GM21515 (cell line): ENCODE results near the gene ZDHHC11B.
"Not testable (repeated sequence)": the region's sequence is repeated elsewhere in the genome, so short reads cannot be mapped to it uniquely, and the experiment has no call there.

ENCODE experiments used
- ATAC-seq: cut with Tn5 transposase; IDR thresholded peaks from one replicate; pipeline ENCODE4 v1.9.1; 2021; ENCODE audit not compliant: unreplicated experiment

Gene ZDHHC11B

DNA sequence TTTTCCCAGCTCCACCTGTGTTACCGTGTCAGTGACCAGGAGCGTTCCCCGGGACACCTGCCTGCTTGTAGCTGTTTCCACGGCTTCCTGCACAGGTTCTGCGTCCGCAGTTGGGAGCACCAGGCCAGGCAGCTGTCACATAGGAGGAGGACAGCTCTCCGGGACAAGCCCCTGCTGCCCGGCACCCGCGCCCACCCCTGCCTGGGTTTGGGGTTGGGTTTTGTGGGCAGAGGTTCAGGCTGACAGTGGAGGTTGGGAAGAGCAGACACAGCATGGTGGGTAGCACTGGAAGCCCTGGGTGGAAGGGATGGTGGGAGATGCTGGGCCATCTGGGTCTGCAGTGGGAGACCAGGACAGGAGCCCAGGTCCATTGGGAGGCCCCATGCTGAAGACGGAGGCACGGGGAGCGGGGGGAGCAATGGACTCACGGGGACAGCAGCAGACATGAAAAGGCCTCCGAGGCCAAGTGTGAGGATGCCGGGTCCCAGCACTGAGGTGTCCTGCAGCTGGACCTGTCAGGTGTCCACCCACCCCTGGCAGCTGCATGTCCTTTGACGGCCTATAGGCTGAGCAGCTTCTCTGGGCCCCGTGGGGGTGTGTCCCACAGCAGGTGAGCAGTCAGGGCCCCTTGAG is 2.8 kb upstream of the ZDHHC11B start:
- ATAC-seq, result not testable (repeated sequence)

DNA sequence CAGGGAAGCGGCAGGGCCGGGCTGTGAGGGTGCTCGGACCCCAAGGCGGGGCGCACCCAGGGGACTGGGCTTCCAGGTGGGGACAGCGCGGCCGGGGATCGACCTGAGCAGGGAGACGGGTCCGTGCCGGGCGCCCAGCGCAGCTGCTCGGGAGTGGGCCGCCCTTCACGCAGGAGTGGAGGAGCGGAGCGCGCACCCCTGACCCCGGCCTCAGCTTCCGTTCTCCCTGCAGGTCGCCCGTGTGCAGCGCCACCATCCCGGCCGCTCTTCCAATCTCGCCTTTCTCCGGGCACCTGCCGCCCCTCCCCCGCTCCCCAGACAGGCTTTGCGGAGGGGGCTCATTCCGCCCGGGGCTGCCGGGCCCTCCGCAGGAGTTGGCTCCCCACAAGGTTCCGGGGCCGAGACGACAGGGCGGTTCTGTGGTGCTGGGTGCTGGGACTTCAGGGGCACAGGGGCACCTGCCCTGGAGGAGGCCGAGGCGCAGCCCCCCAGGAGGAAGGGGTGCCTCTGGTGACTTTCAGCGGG is 714 bp upstream of the ZDHHC11B start:
- peak; percentile 23 for ATAC-seq

DNA sequence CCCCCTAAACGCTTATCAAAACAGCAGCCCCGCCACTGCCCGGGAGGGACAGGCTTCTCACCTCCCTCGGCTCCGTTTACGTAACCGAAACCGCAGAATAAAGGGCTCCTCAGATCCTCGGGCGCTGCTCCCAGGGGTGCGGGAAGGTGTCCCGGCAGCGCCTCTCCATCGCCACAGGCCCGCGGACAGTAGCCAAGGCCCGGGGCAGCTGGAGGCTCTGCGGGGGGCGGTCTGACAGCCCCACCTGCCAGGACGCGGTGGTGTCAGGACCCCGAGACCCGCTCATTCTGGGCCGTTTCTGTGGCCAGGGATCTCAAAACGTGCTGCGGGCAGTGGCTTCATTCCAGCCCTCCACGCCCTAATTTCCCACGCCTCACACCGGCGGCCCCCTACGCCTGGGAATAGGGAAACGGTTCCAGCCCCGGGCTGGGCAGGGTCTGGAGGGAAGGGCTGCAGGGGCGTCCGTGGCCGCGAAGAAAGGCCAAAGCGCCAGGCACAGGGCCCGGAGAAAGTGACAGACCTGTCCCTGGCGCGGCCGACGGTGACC is 575 bp downstream of the ZDHHC11B start:
- ATAC-seq, result not testable (repeated sequence)

DNA sequence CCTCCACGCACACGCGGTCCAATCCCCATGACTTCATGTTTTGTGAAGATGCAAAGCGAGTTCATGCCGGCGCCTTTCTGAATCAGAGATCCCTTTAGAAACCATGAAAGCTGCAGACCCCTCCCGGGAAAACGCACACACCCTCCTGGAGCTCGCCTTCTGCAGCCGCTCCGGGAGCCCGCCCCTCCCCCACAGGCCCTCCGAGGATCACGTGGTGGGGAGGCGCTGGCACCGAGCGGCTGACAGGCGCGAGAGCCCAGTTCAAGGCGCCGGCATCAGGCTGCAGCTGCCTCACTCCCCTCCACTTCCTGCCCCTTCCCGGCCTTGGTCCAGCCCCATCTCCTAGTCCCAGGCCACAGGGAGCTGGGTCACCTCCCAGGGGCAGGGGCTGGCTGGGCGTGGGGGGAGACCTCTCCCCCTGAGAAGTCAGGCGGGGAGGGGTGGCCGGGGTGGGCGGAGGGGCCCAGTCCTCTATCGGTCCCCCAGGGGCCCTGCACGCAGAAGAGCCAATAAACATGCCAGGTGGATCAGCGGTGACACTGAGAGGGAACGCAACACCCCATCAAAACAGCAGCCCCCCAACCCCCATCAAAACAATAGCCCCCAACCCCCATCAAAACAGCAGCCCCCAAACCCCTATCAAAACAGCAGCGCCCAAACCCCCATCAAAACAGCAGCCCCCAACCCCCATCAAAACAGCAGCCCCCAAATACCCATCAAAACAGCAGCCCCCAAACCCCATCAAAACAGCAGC is 1.3 kb downstream of the ZDHHC11B start:
- ATAC-seq, result not testable (repeated sequence)

DNA sequence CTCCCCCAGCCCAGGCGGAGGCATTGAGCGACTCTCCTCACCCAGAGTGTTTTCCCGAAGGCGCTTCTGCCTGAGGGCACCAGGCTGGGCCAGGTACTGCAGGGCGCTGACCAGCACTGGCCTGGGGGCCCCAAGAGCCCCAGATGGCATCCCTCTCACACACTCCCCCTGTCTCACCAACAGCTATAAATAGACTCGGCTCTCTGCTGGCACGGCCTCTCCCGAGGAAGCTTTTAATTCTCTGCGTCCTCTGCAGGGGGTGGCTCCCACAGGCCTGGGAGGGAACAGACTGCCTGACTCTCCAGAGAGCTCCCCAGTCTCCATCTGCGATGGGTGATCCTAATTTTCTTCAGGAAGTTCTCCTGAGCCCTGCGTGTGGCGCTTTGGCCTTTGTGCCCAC is 2.2 kb downstream of the ZDHHC11B start:
- ATAC-seq, result not testable (repeated sequence)

GRCh38 chr5:780571-780970 is 4.0 kb downstream of the ZDHHC11B start:
- not testable (repeated sequence) for ATAC-seq

- ATAC-seq, result not testable (repeated sequence)
Observed at GRCh38 chr5:778967-779366, 5.6 kb downstream of the ZDHHC11B start.

GRCh38 chr5:778421-778820 is 6.1 kb downstream of the ZDHHC11B start:
- not testable (repeated sequence) for ATAC-seq

DNA sequence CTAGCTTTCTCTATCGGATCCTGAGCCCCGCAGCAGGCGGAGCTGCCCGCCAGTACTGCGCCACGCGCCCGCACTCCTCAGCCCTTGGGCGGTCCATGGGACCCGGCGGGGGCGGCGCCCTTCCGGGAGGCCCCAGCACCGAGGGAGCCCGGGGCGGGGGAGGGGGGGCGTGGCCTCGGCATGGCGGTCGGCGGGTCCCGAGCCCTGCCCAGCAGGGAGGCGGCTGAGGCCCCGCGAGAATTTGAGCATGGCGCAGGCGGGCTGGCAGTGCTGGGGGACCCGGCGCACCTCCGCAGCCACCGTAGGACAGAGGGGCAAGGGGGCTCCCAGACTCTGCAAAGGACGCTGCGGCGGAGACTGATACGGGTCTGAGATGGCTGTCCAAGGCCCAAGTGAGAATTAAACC is 6.8 kb downstream of the ZDHHC11B start:
- no peak for ATAC-seq

GRCh38 chr5:776862-777711 is 7.4 kb downstream of the ZDHHC11B start:
- ATAC-seq, result no peak

DNA sequence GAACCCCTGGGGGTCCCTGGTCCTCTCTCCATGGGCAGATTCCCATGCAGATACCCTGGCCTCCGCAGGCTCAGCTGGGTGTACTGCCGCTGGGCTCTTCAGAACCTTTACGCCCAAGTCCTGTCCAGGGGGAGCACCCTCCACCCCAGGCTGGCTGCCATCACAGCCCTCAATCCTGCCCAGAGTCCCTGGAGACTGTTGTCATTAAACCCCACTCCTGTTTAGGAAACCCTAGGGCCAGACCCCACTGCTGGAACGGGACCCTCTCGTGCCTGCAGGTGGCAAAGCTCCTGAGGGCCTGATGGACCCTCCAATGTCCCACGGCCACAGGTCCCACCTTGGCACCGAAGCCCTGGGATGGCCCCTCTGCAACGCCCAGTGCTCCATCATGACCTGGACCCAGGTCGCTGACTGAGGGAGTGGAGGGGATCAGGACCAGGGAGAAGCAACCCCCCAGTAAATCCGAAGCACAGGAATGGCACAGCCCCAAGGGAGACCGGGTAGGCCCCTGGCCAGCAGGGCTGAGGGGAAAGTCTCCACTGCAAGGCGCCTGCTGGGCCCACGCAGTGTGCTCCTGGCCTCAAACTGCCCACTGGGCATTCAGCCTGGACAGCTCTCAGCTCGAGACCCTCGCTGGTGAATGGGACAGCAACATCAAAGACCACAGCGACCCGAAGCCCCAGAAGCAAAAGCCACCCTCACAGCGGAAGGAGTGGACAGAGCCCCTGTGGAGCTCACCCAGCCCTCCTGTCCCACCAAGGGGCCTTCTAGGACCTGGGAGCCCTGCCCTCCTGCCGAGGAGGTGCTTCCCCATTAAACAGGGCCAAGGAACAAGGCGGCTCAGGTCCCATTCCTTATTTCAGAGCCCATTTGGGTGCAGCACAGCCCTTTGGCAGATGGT is 8.3 kb downstream of the ZDHHC11B start:
- no peak for ATAC-seq

DNA sequence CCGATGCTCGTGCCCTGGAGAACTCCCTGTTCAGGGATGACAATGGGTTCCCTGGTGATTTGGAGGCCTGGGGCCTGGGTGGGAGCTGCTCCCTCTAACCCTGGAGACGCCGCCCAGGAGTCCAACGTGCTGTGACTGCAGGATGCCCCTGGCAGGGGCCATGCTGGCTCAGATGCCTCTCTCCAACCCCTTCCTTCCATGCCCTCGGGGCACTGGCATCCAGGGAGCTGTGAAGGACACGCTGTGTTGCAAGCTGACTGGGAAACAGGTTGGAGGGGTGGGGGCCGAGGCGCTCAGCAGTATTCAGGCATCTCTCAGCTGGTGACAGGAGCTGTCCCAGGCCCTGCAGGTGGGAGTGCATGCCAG is 9.0 kb downstream of the ZDHHC11B start:
- ATAC-seq, result not testable (repeated sequence)

DNA sequence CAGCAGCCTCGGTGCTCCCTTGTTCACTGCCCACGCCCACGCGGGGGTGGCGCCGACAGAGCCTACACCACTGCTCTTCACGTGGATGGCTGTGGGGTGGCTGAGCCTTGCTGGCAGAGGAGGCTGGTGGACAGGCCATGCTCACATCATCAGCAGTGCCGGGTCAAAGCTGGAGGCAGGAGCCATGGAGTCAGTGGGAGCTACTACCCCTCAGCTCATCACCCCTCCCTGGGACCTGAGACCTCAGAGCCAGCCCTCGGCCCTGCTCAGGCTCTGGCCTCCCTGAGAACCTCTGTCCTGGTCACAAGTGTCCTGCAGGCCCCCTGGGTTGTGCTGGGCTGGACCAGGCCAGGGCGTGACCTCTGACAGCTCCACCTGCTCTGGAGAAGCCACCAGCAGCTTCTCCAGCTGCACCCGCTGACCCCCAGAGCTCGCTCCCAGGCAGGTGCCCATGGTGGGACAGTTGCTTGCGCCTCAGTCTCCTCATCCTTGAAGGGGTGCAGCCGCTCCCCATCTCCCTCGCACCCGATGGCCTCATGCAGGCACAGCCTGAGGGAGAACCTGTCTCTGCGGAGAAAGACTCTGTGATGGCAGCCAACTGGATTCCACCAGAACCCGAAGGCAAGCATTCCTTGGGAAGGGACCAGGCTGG is 9.5 kb downstream of the ZDHHC11B start:
- ATAC-seq, result not testable (repeated sequence)

DNA sequence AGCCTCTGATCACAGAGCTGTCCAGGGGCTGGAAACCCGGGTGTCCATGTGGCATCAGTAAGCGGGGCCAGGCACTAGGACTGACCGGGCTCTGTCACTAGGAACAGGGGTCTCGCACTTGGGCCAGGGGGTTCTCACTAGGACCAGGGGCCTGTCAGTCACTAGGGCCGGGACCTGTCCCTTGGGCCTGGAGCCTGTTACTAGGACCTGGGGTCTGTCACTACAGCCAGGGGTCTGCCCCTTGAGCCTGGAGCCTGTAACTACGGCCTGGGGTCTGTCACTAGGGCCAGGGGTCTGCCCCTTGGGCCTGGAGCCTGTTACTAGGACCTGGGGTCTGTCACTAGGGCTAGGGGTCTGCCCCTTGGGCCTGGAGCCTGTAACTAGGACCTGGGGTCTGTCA is 10.2 kb downstream of the ZDHHC11B start:
- ATAC-seq, result not testable (repeated sequence)

GRCh38 chr5:773517-774264 is 10.8 kb downstream of the ZDHHC11B start:
- no peak for ATAC-seq

DNA sequence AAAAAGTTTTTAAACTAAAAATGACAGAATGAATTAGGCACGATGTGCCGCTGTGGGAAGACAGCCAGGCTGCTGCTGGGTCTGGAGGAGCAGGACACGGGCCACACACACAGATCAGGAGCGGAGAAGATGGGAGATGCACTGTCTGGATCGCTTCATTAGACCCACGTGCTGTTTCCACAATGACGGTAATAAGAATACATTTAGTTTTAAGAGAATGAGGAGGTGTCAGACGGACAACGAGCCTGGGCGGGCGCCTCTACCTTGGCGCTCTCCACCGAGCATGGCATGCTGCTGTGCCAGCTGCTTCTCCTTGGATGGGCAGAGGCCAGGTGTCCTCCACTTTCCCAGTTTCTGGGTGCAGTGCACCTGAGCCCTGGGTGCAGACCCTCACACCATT is 11.6 kb downstream of the ZDHHC11B start:
- not testable (repeated sequence) for ATAC-seq

DNA sequence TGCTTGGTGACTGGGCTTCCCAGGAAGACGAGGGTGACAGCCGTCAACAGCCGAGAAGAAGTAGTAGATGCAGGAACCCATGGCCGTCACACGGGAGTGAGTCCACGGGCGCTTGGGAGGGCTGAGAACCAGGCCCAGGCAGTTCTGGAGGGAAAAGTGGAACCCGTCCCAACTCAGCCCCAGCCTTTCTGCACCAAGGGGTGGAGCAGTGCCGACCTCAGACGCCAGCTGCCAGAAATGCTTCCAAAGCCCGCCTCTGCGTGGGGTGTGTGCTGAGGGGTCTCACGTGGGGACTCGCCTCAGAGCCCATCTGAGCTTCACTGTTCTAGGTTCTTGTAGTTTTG is 12.0 kb downstream of the ZDHHC11B start:
- ATAC-seq, result not testable (repeated sequence)

DNA sequence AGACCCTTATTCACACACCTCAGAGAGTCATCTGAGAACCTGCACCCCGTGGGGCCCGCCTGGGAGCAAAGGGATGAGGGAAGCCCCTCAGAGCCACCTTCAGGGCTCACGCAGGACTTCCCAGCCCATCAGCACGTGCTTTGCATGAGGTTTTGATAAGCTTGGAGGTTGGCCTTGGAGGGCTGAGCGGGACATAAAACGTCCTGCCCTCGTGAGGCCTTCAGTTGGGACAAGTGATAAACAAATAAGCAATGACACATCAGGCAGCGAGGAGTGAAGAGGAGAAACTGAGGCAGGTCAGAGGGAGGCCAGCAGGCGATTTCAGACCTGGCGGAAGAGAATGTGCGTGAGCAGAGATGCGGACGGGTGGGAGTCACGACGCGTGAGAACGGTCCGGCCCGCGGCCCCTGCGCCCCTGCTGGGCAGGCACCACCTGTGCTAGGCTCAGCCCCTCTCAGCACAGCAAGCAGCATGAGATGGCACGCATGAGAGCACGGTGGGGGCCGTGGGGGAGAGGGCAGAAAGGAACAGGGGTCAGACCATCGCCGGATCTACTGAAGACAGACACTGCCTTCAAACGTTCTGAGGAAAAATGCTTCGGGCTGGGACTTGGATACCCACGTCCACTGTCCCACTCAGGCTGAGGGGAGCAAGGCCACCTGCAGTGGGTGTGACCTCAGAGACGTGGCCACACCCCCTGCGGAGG is 12.5 kb downstream of the ZDHHC11B start:
- ATAC-seq, result not testable (repeated sequence)
